ENCODE measurements around the gene RFC1.
"Not testable (repeated sequence)": the region's sequence is repeated elsewhere in the genome, so short reads cannot be mapped to it uniquely, and the experiment has no call there.

RFC1 gene

DNA sequence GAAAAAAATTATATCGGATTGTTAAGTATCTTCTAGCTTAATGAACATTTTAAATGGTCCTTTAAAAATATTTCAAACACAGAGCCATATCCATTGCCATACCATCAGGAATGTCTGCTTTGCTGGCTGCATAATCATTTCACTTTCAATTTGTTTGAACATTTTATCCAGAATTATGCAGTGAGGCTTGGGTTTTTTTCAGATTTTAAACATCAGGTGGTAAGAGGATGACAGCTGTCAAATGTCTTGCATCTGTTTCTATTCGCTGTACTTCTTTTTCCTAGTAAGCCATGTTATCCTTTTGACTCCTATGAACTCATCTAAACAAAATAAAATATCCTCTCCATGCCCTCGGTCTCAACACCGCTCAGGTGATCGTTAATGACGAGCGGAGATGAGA is 802 bp downstream of the RFC1 start:
- TF ChIP-seq, protein P1, sequence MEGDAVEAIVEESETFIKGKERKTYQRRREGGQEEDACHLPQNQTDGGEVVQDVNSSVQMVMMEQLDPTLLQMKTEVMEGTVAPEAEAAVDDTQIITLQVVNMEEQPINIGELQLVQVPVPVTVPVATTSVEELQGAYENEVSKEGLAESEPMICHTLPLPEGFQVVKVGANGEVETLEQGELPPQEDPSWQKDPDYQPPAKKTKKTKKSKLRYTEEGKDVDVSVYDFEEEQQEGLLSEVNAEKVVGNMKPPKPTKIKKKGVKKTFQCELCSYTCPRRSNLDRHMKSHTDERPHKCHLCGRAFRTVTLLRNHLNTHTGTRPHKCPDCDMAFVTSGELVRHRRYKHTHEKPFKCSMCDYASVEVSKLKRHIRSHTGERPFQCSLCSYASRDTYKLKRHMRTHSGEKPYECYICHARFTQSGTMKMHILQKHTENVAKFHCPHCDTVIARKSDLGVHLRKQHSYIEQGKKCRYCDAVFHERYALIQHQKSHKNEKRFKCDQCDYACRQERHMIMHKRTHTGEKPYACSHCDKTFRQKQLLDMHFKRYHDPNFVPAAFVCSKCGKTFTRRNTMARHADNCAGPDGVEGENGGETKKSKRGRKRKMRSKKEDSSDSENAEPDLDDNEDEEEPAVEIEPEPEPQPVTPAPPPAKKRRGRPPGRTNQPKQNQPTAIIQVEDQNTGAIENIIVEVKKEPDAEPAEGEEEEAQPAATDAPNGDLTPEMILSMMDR (conservative IDR thresholded peaks at IDR 0.05; ENCODE audit: low read length), result no peak
- H3K4me3 ChIP-seq (ENCODE audit: low read length), result peak overlapping the region; percentile 88
- DNase-seq (ENCODE audit: low read depth), result no peak

DNA sequence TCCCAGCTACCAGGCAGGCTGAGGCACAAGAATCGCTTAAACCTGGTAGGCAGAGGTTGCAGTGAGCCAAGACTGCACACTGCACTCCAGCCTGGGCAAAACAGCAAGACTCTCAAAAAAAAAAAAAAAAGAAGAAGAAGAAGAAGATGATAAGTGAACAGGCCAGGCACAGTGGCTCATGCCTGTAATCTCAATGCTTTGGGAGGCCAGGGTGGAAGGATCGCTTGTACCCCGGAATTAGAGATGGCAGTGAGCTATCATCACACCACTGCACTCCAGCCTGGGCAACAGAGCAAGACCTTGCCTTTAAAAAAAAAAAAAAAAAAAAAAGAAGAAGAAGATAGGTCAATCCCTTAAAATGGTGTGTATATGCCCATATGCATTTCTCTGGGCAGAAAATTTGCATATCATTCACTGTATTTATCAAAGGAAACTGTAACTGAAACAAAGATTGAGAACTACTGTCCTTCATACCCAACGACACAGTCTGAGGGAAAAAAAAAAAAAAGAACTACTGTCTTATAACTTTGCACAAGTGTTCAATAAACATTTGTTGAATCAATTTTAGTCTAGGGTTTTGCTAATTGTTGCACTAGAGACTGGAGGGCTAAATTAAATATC is 2.3 kb downstream of the RFC1 start:
- H3K4me3 ChIP-seq (ENCODE audit: low read length), result no peak overlapping the region
- TF ChIP-seq, protein P1 (conservative IDR thresholded peaks at IDR 0.05; ENCODE audit: low read length), result no peak
- no peak for DNase-seq (ENCODE audit: low read depth)

DNA sequence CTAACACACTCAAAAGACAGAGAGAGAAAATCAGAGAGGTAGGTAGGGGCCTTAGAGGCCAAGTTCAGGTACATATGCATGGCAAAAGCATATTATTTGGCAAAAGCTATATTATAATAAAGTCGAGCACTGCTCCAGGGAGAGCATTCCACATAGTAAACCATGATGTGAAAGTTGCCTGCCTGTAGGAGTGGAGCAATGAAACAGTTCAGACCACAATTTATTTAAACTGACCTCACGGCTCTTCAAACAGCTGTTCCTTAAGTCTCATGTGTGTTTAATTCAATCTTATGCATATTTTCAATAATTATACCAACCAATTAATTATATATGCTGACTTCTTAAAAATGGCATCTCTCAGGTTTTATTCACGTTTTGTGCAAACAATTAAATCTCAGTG is 3.3 kb downstream of the RFC1 start:
- H3K4me3 ChIP-seq (ENCODE audit: low read length), result no peak overlapping the region
- DNase-seq (ENCODE audit: low read depth), result no peak
- TF ChIP-seq, protein P1 (conservative IDR thresholded peaks at IDR 0.05; ENCODE audit: low read length), result no peak

DNA sequence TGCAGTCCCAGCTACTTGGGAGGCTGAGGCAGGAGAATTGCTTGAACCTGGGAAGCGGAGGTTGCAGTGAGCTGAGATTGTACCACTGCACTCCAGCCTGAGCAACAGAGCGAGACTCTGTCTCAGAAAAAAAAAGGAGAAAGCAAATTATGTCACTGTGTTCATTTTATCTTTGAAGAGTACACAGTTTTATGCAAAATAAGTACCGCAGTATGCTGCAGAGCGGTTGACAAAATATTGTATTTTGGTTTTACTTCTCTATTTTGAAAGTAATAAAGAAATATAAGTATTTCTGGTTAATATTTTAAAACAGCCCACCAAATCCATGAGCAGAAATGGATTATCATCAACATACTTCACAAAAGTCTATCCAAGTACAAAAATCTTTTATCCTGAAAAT is 5.6 kb downstream of the RFC1 start:
- not testable (repeated sequence) for H3K4me3 ChIP-seq (ENCODE audit: low read length); DNase-seq (ENCODE audit: low read depth)

DNA sequence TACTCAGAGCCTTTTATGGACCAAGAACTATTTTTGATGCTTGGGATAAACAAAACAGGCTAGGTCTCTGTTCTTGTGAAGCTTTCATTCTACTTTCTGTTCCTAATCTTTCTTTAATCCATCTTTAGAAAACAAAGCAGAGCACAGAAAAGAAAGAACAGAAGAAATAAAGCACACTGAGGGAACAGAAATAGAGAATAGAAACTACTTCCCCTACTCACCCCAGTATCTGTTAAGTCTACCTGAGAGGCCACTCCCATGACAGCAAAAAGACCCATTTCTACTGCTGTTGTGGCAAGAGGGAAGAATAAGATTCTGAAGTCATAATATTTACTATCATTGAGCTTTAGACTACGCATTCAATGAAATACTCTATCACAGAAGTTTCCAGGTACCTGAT is 9.2 kb downstream of the RFC1 start:
- H3K4me3 ChIP-seq (ENCODE audit: low read length), result no peak overlapping the region
- no peak for DNase-seq (ENCODE audit: low read depth)
- TF ChIP-seq, protein P1 (conservative IDR thresholded peaks at IDR 0.05; ENCODE audit: low read length), result no peak

DNA sequence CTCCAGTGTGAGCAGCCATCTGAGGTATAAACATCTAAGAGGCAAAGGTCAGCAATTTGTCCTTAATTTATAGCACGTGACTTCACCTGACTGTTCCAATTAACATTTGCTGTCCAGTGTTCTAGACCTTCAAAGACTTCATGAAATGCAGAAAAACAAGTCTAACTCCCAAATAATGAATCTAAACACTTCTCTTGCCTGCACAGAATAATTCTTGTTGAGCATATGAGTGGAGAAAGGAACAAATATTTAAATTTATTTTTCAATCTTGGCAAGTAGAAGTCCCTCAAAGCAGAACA is 12.0 kb downstream of the RFC1 start:
- TF ChIP-seq, protein P1 (conservative IDR thresholded peaks at IDR 0.05; ENCODE audit: low read length), result no peak
- H3K4me3 ChIP-seq (ENCODE audit: low read length), result peak overlapping the region; percentile 51
- DNase-seq (ENCODE audit: low read depth), result no peak

DNA sequence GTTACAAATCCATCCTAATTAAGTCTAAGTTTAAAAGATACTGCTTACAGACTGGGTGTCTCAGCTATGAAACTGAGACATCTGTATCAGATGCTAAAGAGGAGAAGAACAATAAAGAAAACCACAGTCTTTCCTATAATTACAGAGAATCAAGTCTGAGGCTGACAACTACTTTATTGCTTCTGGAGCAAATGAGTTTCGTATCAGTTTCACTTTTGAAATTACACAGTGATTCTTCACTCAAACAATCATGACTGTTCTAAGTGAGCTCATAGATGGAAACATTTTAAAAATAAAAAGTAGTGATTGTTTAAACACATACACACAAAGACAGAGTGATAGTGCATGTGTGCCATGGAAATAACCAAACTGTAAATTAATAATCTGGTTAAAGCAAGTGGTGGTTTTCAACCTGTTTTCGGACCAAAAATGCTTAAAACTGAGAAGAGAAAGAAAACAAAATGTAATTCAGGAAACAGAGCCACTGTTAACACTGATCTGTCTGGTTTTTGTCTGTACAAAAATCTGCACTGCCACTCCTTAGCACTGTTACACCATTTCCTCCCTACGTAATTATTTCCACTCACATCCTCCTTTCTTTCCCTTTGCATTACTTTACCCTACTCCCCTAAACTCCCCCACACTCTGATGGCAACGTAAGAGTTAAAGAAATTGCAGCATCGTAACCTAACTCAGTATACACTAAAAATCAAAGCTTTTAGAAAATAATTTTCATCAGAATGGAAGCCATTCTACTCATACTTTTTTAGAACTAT is 12.5 kb downstream of the RFC1 start:
- peak overlapping the region; percentile 51 for H3K4me3 ChIP-seq (ENCODE audit: low read length)
- peak; percentile 61 for DNase-seq (ENCODE audit: low read depth)

DNA sequence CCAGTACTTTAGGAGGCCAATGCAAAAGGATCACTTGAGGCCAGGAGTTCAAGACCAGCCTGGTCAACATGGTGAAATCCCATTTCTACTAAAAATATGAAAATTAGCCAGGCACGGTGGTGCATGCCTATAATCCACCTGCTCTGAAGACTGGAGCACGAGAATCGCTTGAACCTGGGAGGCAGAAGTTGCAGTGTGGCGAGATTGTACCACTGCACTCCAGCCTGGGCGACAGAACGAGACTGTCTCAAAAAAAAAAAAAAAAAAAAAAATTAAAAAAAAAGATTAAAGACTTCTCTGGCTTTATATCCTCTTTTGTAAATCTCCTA is 13.0 kb downstream of the RFC1 start:
- DNase-seq (ENCODE audit: low read depth), result not testable (repeated sequence)
- peak overlapping the region; percentile 51 for H3K4me3 ChIP-seq (ENCODE audit: low read length)

More for the DNA sequence above, 12.5 kb downstream of the RFC1 start:
- TF ChIP-seq, protein P1 (conservative IDR thresholded peaks at IDR 0.05; ENCODE audit: low read length), result no peak
